ENCODE measurements around the gene ATP9B.

DNA sequence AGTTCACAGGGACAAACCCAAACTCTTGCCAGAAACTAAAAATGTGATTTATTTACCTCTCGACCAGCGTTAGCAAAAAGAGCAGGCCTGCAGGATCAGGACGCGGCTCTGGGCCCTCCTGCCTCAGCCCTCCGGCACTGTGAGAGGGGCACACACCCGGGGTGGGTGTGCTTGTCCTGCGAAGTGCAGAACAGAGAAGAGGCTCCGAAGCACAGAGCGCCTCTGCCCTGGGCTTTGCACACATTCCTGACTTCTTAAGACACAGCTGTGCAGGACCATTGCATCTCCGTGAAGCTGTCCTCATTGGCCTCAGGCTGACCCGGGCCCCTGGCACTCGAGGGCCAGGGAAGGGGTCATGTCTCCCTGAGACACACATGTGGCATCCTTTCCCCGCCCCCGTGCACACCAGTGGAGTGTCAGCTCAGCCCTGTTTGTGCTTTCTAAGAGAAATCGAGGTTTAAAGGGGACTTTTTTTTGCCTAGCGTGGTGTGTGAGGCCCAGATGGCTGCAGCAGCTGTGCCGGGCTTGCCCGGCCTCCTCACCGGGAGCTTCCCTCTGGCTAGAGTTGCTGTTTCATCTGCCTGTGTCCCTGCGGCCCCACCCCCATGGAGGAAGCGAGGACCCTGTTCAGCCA, 316.6 kb downstream of the ATP9B start:
- TF ChIP-seq YY1 (IDR thresholded peaks at IDR 0.05; ENCODE audit: insufficient read depth, insufficient read length) (no peak), SUZ12 (IDR thresholded peaks at IDR 0.05; ENCODE audit: extremely low read depth, insufficient read depth, insufficient read length) (no peak)
